Endothelial cell of umbilical vein (primary cell): ENCODE data around the gene RECQL5. TPM values are rescaled to one million over a fixed set of nuclear protein-coding genes. Genes with fewer than 3 reads are reported as not detected.

Experiments
- BruUV-seq: library from RNA; stranded (reverse); fragments of 400-500 nt; replicated peaks from 2 replicates; lab custom pipeline; 2021; lab: Mats Ljungman, UMichigan
- CTCF ChIA-PET: fragments of 300-600, 350-600 bp; sonication (Branson Sonifier 250); formaldehyde crosslinking; loops from one replicate; lab custom pipeline; 2021; ENCODE audit warnings: antibody characterized with exemption, inconsistent platforms; lab: Charles Lee
- POLR2A ChIA-PET: fragments of 300-600, 350-600 bp; sonication (Branson Sonifier 250); formaldehyde crosslinking; loops from one replicate; lab custom pipeline; 2021; ENCODE audit warnings: antibody characterized with exemption, inconsistent platforms; lab: Charles Lee
- DNase-seq: peaks from one replicate; pipeline ENCODE4 v3.0.0-alpha.2; 2011; ENCODE audit warnings: low read depth, low spot score
- FAIRE-seq: peaks from 2 replicates; lab custom pipeline; 2011; peaks lifted over from hg19 to GRCh38; lab: Jason Lieb, UNC
- H2AFZ ChIP-seq: 2 replicates; pipeline ENCODE4 v1.6.0; 2012; ENCODE audit warnings: low read depth, low read length, control low read depth, inconsistent platforms
- H3K27ac ChIP-seq: 2 replicates; pipeline ENCODE4 v1.5.1; 2011; ENCODE audit warnings: low read depth, mild to moderate bottlenecking, control low read depth, low read length, moderate library complexity; ENCODE audit not compliant: insufficient read depth
- H3K27me3 ChIP-seq, 2 experiments: 2 replicates each; pipeline versions ENCODE4 v1.6.0 to v1.6.1; 2011; ENCODE audit warnings: low read length in 2 of 2, mixed read lengths in 1 of 2; ENCODE audit not compliant: control insufficient read depth in 2 of 2, insufficient read depth in 2 of 2
- H3K36me3 ChIP-seq, 2 experiments: 2 replicates in 1 of 2; 3 replicates in 1 of 2; pipeline ENCODE4 v1.5.1; 2011; ENCODE audit warnings: low read length in 2 of 2, mild to moderate bottlenecking in 1 of 2, moderate library complexity in 1 of 2; ENCODE audit not compliant: control insufficient read depth in 2 of 2, insufficient read depth in 2 of 2; ENCODE audit errors: extremely low read depth in 1 of 2
- H3K4me1 ChIP-seq: 3 replicates; pipeline ENCODE4 v1.5.1; 2011; ENCODE audit warnings: mild to moderate bottlenecking, low read length; ENCODE audit not compliant: control insufficient read depth, insufficient read depth; ENCODE audit errors: extremely low read depth
- H3K4me2 ChIP-seq: 2 replicates; pipeline ENCODE4 v1.6.1; 2011; ENCODE audit warnings: low read length, control low read depth, mixed read lengths; ENCODE audit not compliant: insufficient read depth
- H3K4me3 ChIP-seq, 3 experiments: fragments of 200-600 bp in 1 of 3; sonication (generic), shearing (Covaris generic) in 1 of 3; replicated peaks in 1 of 3; 2 replicates each; pipeline ENCODE4 v1.5.1; 2011 to 2016; ENCODE audit warnings: control low read depth in 3 of 3, low read length in 3 of 3, mild to moderate bottlenecking in 2 of 3, inconsistent platforms in 1 of 3, low read depth in 1 of 3, moderate library complexity in 1 of 3; ENCODE audit not compliant: insufficient read depth in 1 of 3
- H3K79me2 ChIP-seq: 2 replicates; pipeline ENCODE4 v1.6.0; 2012; ENCODE audit warnings: low read length, inconsistent platforms; ENCODE audit not compliant: control insufficient read depth, insufficient read depth
- H3K9ac ChIP-seq: replicated peaks from 2 replicates; pipeline ENCODE3; 2011; ENCODE audit warnings: low read length, control low read depth; ENCODE audit not compliant: insufficient read depth; ENCODE audit errors: extremely low read depth
- H3K9me1 ChIP-seq: replicated peaks from 3 replicates; pipeline ENCODE4 v1.6.0; 2011; ENCODE audit warnings: mild to moderate bottlenecking, low read length; ENCODE audit not compliant: control insufficient read depth, insufficient read depth; ENCODE audit errors: extremely low read depth
- H3K9me3 ChIP-seq: replicated peaks from 2 replicates; pipeline ENCODE4 v1.5.1; 2012; ENCODE audit warnings: low read length, inconsistent platforms; ENCODE audit not compliant: control insufficient read depth, insufficient read depth
- H4K20me1 ChIP-seq: replicated peaks from 2 replicates; pipeline ENCODE3; 2011; ENCODE audit warnings: mild to moderate bottlenecking, low read length; ENCODE audit not compliant: control insufficient read depth, insufficient read depth; ENCODE audit errors: extremely low read depth
- EZH2 ChIP-seq: IDR thresholded peaks from 2 replicates; pipeline ENCODE4 v1.6.1; 2012; ENCODE audit warnings: borderline replicate concordance, low read depth, mild to moderate bottlenecking, moderate library complexity, low read length, inconsistent platforms; ENCODE audit not compliant: severe bottlenecking
- FOS ChIP-seq: IDR thresholded peaks from 2 replicates; pipeline ENCODE4 v1.6.1; 2011; ENCODE audit warnings: mild to moderate bottlenecking, low read length, moderate library complexity, borderline replicate concordance; ENCODE audit not compliant: insufficient read depth
- GATA2 ChIP-seq: IDR thresholded peaks from 2 replicates; pipeline ENCODE4 v1.7.0; 2011; ENCODE audit warnings: low read depth, mild to moderate bottlenecking, moderate library complexity, mixed read lengths, low read length; ENCODE audit not compliant: insufficient read length, insufficient read depth
- JUN ChIP-seq: IDR thresholded peaks from 2 replicates; pipeline ENCODE4 v1.6.1; 2011; ENCODE audit warnings: borderline replicate concordance, low read depth; ENCODE audit not compliant: insufficient read length, insufficient read depth
- MYC ChIP-seq: IDR thresholded peaks from one replicate; pipeline ENCODE4 v1.6.1; 2011; ENCODE audit warnings: mild to moderate bottlenecking, low read depth, low read length
- POLR2A ChIP-seq: IDR thresholded peaks from 2 replicates; pipeline ENCODE4 v1.6.1; 2012; ENCODE audit warnings: low read depth, mild to moderate bottlenecking, control low read depth, low read length
- POLR2AphosphoS5 ChIP-seq: IDR thresholded peaks from 2 replicates; pipeline ENCODE4 v1.6.1; 2012; ENCODE audit warnings: low read depth, mild to moderate bottlenecking, control low read depth, low read length, moderate library complexity; ENCODE audit not compliant: insufficient read depth
- dilution Hi-C: fragments of 300-500 bp; cut with MboI; formaldehyde crosslinking; loops from one replicate; pipeline ENCODE4 v1.15.0; 2019; ENCODE audit warnings: low sequenced_read_pairs; ENCODE audit not compliant: extremely low pct_ligation_motif_present
- intact Hi-C: fragments of 100-400 bp; cut with micrococcal nuclease; formaldehyde crosslinking; loops from one replicate; pipeline ENCODE4 v1.10.0; 2022
- polyA plus RNA-seq, 4 experiments: library from polyadenylated mRNA; depleted of rRNA in 3 of 4; stranded (reverse) in 3 of 4; unstranded in 1 of 4; fragments of >200 nt; gene quantifications; 2 replicates each; pipeline versions ENCODE4 v1.2.1 to v1.2.3, GENCODE V29; 2011 to 2012; ENCODE audit warnings: missing spikeins in 1 of 4
- total RNA-seq: library from RNA; stranded (reverse); gene quantifications from 2 replicates; pipeline ENCODE4 v1.2.3, GENCODE V29; 2021
- TF ChIP-seq, protein P1 (sequence below): IDR thresholded peaks from 2 replicates; pipeline ENCODE4 v1.6.1; 2011; ENCODE audit not compliant: insufficient read depth, insufficient read length
- TF ChIP-seq, protein P2 (sequence below), 2 donors: IDR thresholded peaks; 1 replicate in 1 of 2; 2 replicates in 1 of 2; pipeline ENCODE4 v1.5.1; 2011; ENCODE audit warnings: low read length in 2 of 2, mild to moderate bottlenecking in 2 of 2, moderate library complexity in 2 of 2, control low read depth in 1 of 2, inconsistent platforms in 1 of 2, low read depth in 1 of 2; ENCODE audit not compliant: insufficient read depth in 1 of 2; ENCODE audit errors: extremely low read depth in 1 of 2

Gene RECQL5
- total and polyA plus RNA-seq, 2 donors (not counting 3 experiments of a cell fraction or from before 2014, with no cell fraction given): 21.3 to 30.7 TPM

DNA sequence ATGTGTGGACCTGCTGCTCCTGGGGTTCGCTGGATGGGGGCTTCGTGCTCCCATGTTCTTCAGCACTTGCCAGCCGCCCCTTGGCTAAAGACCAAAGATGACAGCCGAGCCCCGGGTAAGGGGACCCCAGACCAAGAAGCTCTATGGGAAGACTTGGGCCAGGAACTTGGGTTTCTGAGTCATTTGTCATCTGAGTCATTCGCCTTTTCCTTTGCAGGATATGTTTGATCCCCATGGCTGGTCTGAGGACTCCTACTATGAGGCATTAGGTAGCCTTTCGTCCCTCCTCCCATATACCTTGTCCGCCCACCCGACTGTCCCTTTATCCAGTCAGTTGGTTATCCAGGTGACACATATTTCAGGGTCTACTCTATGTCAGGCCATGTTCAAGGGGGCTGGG, 36.6 kb upstream of the RECQL5 start:
- DNase-seq: peak; percentile 53
- H3K9ac ChIP-seq: no peak overlapping the region
- no TSS peak for BruUV-seq
- intact Hi-C loops (no loop called here), dilution Hi-C loops (no loop called here)
- peaks cover 19 to 38% of the 10 kb centered on the region in 2 experiments for H3K36me3 ChIP-seq
- POLR2A ChIA-PET: no interaction called here
- no peaks in the 10 kb centered on the region for H3K9me3 ChIP-seq
- CTCF ChIA-PET: interaction anchor here (1.1 to 1.6 kb wide), 4 partner anchors 17 to 71 kb away, joined by 4 to 8 read pairs (median 4); no protein-coding TSS in a partner anchor
- H3K4me2 ChIP-seq: peak overlapping the region; percentile 9
- H3K27me3 ChIP-seq: no peaks in the 10 kb centered on the region
- no peak overlapping the region for H3K4me3 ChIP-seq
- no peak overlapping the region for H2AFZ ChIP-seq
- no peaks in the 10 kb centered on the region for H4K20me1 ChIP-seq
- H3K79me2 ChIP-seq: peaks cover 4% of the 10 kb centered on the region
- TF ChIP-seq, protein P1, sequence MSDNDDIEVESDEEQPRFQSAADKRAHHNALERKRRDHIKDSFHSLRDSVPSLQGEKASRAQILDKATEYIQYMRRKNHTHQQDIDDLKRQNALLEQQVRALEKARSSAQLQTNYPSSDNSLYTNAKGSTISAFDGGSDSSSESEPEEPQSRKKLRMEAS: no peak
- TF ChIP-seq FOS (peak; percentile 91), JUN (peak; percentile 57), EZH2 (no peak), POLR2AphosphoS5 (no peak), GATA2 (no peak)
- peak; percentile 87 for FAIRE-seq
- peak overlapping the region; percentile 54 for H3K27ac ChIP-seq
- H3K9me1 ChIP-seq: no peaks in the 10 kb centered on the region
- peaks cover 60% of the 10 kb centered on the region for H3K4me1 ChIP-seq

DNA sequence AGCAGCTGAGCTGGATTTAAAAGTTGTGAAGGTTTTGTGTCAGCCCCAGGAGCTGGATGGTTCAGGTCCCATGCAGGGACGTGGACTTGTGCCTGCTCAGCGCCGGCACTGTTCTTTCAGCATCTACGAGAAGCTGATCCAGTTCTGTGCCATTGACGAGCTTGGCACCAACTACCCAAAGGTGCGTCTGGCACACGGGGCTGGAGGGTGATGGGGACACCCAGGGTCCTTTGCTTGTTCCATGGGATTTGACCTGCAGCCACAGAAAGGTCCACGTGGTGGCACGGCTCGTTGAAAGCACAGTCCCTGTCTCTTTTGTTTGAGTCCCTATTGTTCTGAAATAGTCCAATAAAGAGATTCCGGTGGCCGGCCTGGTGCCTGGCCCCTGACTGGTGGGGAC, 36.2 kb upstream of the RECQL5 start:
- Histone ChIP-seq H4K20me1 (no peaks in the 10 kb centered on the region), H2AFZ (no peak overlapping the region), H3K36me3 (peaks cover 19 to 35% of the 10 kb centered on the region in 2 experiments), H3K79me2 (peaks cover 4% of the 10 kb centered on the region), H3K27ac (peak overlapping the region; percentile 54), H3K4me1 (peaks cover 60% of the 10 kb centered on the region), H3K4me2 (no peak overlapping the region), H3K9ac (no peak overlapping the region), H3K27me3 (no peaks in the 10 kb centered on the region), H3K9me3 (no peaks in the 10 kb centered on the region), H3K9me1 (no peaks in the 10 kb centered on the region), H3K4me3 (no peak overlapping the region)
- BruUV-seq: no TSS peak
- FAIRE-seq (no peak), DNase-seq (no peak)
- CTCF ChIA-PET: interaction anchor here (1.1 to 1.6 kb wide), 4 partner anchors 17 to 71 kb away, joined by 4 to 8 read pairs (median 4); no protein-coding TSS in a partner anchor
- POLR2A ChIA-PET: no interaction called here
- dilution Hi-C loops (no loop called here), intact Hi-C loops (no loop called here)
- TF ChIP-seq GATA2: no peak
- no peak for TF ChIP-seq FOS
- no peak for TF ChIP-seq MYC
- TF ChIP-seq, protein P2, sequence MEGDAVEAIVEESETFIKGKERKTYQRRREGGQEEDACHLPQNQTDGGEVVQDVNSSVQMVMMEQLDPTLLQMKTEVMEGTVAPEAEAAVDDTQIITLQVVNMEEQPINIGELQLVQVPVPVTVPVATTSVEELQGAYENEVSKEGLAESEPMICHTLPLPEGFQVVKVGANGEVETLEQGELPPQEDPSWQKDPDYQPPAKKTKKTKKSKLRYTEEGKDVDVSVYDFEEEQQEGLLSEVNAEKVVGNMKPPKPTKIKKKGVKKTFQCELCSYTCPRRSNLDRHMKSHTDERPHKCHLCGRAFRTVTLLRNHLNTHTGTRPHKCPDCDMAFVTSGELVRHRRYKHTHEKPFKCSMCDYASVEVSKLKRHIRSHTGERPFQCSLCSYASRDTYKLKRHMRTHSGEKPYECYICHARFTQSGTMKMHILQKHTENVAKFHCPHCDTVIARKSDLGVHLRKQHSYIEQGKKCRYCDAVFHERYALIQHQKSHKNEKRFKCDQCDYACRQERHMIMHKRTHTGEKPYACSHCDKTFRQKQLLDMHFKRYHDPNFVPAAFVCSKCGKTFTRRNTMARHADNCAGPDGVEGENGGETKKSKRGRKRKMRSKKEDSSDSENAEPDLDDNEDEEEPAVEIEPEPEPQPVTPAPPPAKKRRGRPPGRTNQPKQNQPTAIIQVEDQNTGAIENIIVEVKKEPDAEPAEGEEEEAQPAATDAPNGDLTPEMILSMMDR (IDR thresholded peaks at IDR 0.05; ENCODE audit: extremely low read depth in 1 of 2, insufficient read depth in 1 of 2, low read depth in 1 of 2, low read length in 2 of 2): no peak
- no peak for TF ChIP-seq EZH2
- TF ChIP-seq, protein P1: no peak
- TF ChIP-seq POLR2AphosphoS5: no peak
- no peak for TF ChIP-seq JUN
- TF ChIP-seq POLR2A: no peak
